ENCODE data around the gene SP5.

Gene SP5

DNA sequence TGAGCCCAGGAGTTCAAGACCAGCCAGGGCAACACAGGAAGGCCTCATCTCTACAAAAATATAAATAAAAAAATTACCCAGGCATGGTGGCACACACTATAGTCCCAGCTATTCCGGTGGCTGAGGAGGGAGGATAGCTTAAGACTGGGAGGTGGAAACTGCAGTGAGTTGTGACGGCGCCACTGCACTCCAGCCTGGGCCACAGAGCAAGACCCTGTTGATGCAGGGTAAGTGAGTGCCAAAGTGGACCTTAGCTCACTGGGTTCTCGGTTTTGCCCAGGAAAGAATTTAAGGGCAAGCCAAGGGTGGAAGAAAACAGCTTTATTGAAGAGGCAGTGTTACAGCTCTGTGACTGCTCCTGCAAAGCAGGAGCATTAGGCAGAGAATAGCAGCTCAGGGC is 48.1 kb downstream of the SP5 start:
- H4K20me1 ChIP-seq (ENCODE audit: control insufficient read depth, insufficient read depth, low read depth, low read length), result no peaks in the 10 kb centered on the region
- H3K27ac ChIP-seq (ENCODE audit: low read depth, low read length), result no peak overlapping the region
- no peaks in the 10 kb centered on the region for H3K4me1 ChIP-seq (ENCODE audit: control insufficient read depth, low read length)
- H3K9me3 ChIP-seq (ENCODE audit: control insufficient read depth, insufficient read depth, low read length), result no peaks in the 10 kb centered on the region
- H3K79me2 ChIP-seq (ENCODE audit: control insufficient read depth, low read length), result no peaks in the 10 kb centered on the region
- H3F3A ChIP-seq (ENCODE audit: control insufficient read depth, insufficient read depth), result no peaks in the 10 kb centered on the region
- H3K27me3 ChIP-seq (ENCODE audit: control insufficient read depth, low read length), result no peaks in the 10 kb centered on the region
- H3K36me3 ChIP-seq (ENCODE audit: control insufficient read depth, low read length), result no peaks in the 10 kb centered on the region
- H3K4me3 ChIP-seq (ENCODE audit: low read length), result no peak overlapping the region
- H3K4me2 ChIP-seq (ENCODE audit: low read length), result no peak overlapping the region
- TF ChIP-seq EZH2phosphoT487 (IDR thresholded peaks at IDR 0.05; ENCODE audit: borderline replicate concordance, low read length), result no peak
- no peak for TF ChIP-seq CTCF (IDR thresholded peaks at IDR 0.05; ENCODE audit: low read depth, low read length, poor library complexity, severe bottlenecking)
- H3K9me2 ChIP-seq (replicated peaks; ENCODE audit: control insufficient read depth, low read length), result no peaks in the 10 kb centered on the region

- Histone ChIP-seq H3K79me2 (ENCODE audit: control insufficient read depth, low read length) (no peaks in the 10 kb centered on the region), H3K36me3 (ENCODE audit: control insufficient read depth, low read length) (no peaks in the 10 kb centered on the region), H3K4me1 (ENCODE audit: control insufficient read depth, low read length) (peaks cover under 1% of the 10 kb centered on the region; the same call in 1 of the 2 replicates), H3K4me2 (ENCODE audit: low read length) (no peak overlapping the region), H3K27ac (ENCODE audit: low read depth, low read length) (no peak overlapping the region), H4K20me1 (ENCODE audit: control insufficient read depth, insufficient read depth, low read depth, low read length) (no peaks in the 10 kb centered on the region), H3K9me3 (ENCODE audit: control insufficient read depth, insufficient read depth, low read length) (no peaks in the 10 kb centered on the region), H3K27me3 (ENCODE audit: control insufficient read depth, low read length) (no peaks in the 10 kb centered on the region), H3K9me2 (replicated peaks; ENCODE audit: control insufficient read depth, low read length) (no peaks in the 10 kb centered on the region), H3F3A (ENCODE audit: control insufficient read depth, insufficient read depth) (no peaks in the 10 kb centered on the region), H3K4me3 (ENCODE audit: low read length) (no peak overlapping the region)
- no peak for TF ChIP-seq CTCF (IDR thresholded peaks at IDR 0.05; ENCODE audit: low read depth, low read length, poor library complexity, severe bottlenecking)
- TF ChIP-seq EZH2phosphoT487 (IDR thresholded peaks at IDR 0.05; ENCODE audit: borderline replicate concordance, low read length), result no peak
Observed at GRCh38 chr2:170764880-170765261, 49.7 kb downstream of the SP5 start.

DNA sequence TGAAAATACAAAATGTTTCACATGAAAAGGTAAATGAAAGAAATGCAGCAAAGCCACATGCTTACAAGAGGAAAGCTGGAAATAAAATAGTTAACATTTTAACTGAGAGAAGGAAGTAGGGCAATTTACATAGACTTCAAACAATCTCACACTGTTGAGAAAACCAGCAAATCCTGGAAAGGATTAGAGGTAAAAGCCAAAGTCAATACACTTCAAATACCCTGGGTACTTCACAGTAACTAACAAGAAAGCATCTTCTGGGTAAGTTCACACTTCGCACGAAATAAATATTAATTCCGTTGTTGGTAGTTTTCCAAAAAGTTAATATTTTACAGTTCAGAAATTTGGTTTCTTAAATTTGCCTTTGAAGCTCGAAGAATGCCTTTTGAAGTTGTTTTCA is 51.6 kb downstream of the SP5 start:
- Histone ChIP-seq H3F3A (ENCODE audit: control insufficient read depth, insufficient read depth) (peaks cover 1% of the 10 kb centered on the region), H3K27ac (ENCODE audit: low read depth, low read length) (no peak overlapping the region), H3K4me2 (ENCODE audit: low read length) (no peak overlapping the region), H3K4me1 (ENCODE audit: control insufficient read depth, low read length) (peaks cover 10% of the 10 kb centered on the region), H3K9me2 (replicated peaks; ENCODE audit: control insufficient read depth, low read length) (no peaks in the 10 kb centered on the region), H3K4me3 (ENCODE audit: low read length) (no peak overlapping the region), H3K9me3 (ENCODE audit: control insufficient read depth, insufficient read depth, low read length) (no peaks in the 10 kb centered on the region), H4K20me1 (ENCODE audit: control insufficient read depth, insufficient read depth, low read depth, low read length) (no peaks in the 10 kb centered on the region), H3K27me3 (ENCODE audit: control insufficient read depth, low read length) (peaks cover 8% of the 10 kb centered on the region), H3K79me2 (ENCODE audit: control insufficient read depth, low read length) (no peaks in the 10 kb centered on the region), H3K36me3 (ENCODE audit: control insufficient read depth, low read length) (no peaks in the 10 kb centered on the region)
- TF ChIP-seq EZH2phosphoT487 (IDR thresholded peaks at IDR 0.05; ENCODE audit: borderline replicate concordance, low read length) (no peak), CTCF (IDR thresholded peaks at IDR 0.05; ENCODE audit: low read depth, low read length, poor library complexity, severe bottlenecking) (no peak)

All from DOHH2 (cell line).